ENCODE results near the gene CHD2.

The CHD2 gene

GRCh38 chr15:92962914-92963313 lies 62.8 kb downstream of the CHD2 start:
- no peak for DNase-seq (ENCODE audit: low read depth)

- DNase-seq (ENCODE audit: low read depth) = no peak
Observed at GRCh38 chr15:92963794-92964193, 63.7 kb downstream of the CHD2 start.

- no peak for DNase-seq (ENCODE audit: low read depth)
Observed at GRCh38 chr15:92968926-92969651, 69.0 kb downstream of the CHD2 start.

- no peak for DNase-seq (ENCODE audit: low read depth)
Observed at GRCh38 chr15:92970656-92971055, 70.5 kb downstream of the CHD2 start.

GRCh38 chr15:92971081-92971480 lies 71.0 kb downstream of the CHD2 start:
- no peak for DNase-seq (ENCODE audit: low read depth)

GRCh38 chr15:92971713-92972112 lies 71.6 kb downstream of the CHD2 start:
- DNase-seq (ENCODE audit: low read depth) = no peak

- no peak for DNase-seq (ENCODE audit: low read depth)
Observed at GRCh38 chr15:92974183-92974915, 74.2 kb downstream of the CHD2 start.

GRCh38 chr15:92979011-92979701 lies 79.0 kb downstream of the CHD2 start:
- no peak for DNase-seq (ENCODE audit: low read depth)

- DNase-seq (ENCODE audit: low read depth) = no peak
Observed at GRCh38 chr15:92981333-92981732, 81.2 kb downstream of the CHD2 start.

GRCh38 chr15:92984161-92984560 lies 84.0 kb downstream of the CHD2 start:
- no peak for DNase-seq (ENCODE audit: low read depth)

GRCh38 chr15:92989470-92989869 lies 89.3 kb downstream of the CHD2 start:
- DNase-seq (ENCODE audit: low read depth) = no peak

- no peak for DNase-seq (ENCODE audit: low read depth)
Observed at GRCh38 chr15:92990031-92990430, 89.9 kb downstream of the CHD2 start.

GRCh38 chr15:92992720-92993119 lies 92.6 kb downstream of the CHD2 start:
- DNase-seq (ENCODE audit: low read depth) = no peak

- no peak for DNase-seq (ENCODE audit: low read depth)
Observed at GRCh38 chr15:92997821-92998220, 97.7 kb downstream of the CHD2 start.

- no peak for DNase-seq (ENCODE audit: low read depth)
Observed at GRCh38 chr15:93001156-93001555, 101.0 kb downstream of the CHD2 start.

GRCh38 chr15:93001881-93002280 lies 101.8 kb downstream of the CHD2 start:
- no peak for DNase-seq (ENCODE audit: low read depth)

- DNase-seq (ENCODE audit: low read depth) = no peak
Observed at GRCh38 chr15:93005133-93005532, 105.0 kb downstream of the CHD2 start.

- no peak for DNase-seq (ENCODE audit: low read depth)
Observed at GRCh38 chr15:93007994-93008393, 107.9 kb downstream of the CHD2 start.

GRCh38 chr15:93012786-93013185 lies 112.7 kb downstream of the CHD2 start:
- no peak for DNase-seq (ENCODE audit: low read depth)

GRCh38 chr15:93017526-93017925 lies 117.4 kb downstream of the CHD2 start:
- DNase-seq (ENCODE audit: low read depth) = no peak

GRCh38 chr15:93018574-93018973 lies 118.5 kb downstream of the CHD2 start:
- DNase-seq (ENCODE audit: low read depth) = no peak

GRCh38 chr15:93019090-93019489 lies 119.0 kb downstream of the CHD2 start:
- no peak for DNase-seq (ENCODE audit: low read depth)

GRCh38 chr15:93019971-93020370 lies 119.8 kb downstream of the CHD2 start:
- DNase-seq (ENCODE audit: low read depth) = no peak
